Melanocyte of skin (primary cell): ENCODE measurements around the gene MTMR11. TPM values are rescaled to one million over a fixed set of nuclear protein-coding genes. Genes with fewer than 3 reads are reported as not detected.

Experiments used
- total RNA-seq, 2 donors: library from RNA; depleted of rRNA; stranded (reverse); fragments of >200 nt; gene quantifications; 2 replicates each; pipeline ENCODE4 v1.2.3, GENCODE V29; 2012

The MTMR11 gene, protein sequence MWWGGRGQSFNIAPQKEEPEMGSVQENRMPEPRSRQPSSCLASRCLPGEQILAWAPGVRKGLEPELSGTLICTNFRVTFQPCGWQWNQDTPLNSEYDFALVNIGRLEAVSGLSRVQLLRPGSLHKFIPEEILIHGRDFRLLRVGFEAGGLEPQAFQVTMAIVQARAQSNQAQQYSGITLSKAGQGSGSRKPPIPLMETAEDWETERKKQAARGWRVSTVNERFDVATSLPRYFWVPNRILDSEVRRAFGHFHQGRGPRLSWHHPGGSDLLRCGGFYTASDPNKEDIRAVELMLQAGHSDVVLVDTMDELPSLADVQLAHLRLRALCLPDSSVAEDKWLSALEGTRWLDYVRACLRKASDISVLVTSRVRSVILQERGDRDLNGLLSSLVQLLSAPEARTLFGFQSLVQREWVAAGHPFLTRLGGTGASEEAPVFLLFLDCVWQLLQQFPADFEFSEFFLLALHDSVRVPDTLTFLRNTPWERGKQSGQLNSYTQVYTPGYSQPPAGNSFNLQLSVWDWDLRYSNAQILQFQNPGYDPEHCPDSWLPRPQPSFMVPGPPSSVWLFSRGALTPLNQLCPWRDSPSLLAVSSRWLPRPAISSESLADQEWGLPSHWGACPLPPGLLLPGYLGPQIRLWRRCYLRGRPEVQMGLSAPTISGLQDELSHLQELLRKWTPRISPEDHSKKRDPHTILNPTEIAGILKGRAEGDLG
- 1 to 10 TPM; 2.8 to 3.3 TPM for total RNA-seq

DNA sequence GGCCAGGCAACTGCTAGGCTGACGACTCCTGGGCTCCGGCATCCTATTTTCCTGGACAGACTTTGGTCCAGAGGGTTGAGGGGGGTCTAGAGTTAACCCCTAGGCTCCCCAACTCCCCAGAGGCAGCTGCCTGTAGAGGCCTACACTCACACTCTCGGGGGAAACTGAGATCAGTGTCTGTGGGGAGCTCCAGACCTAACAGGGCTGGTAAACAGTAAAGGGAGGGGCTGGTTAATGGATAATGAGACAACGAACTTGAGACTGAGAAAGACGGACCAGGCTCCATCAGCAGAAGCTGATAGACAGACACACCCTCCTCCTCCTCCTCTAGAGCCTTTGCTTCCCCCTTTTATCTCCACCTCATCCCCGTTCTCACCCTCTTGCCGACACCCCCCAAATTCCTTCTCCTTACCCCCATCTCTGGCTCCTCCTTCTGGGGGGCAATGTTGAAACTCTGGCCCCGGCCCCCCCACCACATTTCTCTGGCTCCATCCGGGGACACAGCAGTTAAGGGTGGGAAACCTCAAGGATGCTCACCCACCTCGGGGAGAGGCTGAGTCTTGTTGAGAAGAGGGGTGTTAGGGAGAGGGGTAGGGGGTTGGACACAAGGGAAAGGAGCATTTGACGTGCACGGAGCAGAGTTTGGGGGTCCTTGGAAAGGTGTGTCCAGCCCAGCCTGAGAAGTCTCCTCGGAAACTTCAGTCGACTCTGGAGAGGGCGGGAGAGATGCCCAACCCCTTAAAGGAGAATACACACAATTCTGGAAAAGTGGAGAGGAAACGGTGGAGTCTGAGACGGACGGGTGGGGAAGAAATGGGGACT lies at the start of gene MTMR11:
Gene MTMR11, minus strand, starts transcription at position 710 of the 822 bp plus-strand sequence. Its CDS starts 232 bp downstream, at position 478.

DNA sequence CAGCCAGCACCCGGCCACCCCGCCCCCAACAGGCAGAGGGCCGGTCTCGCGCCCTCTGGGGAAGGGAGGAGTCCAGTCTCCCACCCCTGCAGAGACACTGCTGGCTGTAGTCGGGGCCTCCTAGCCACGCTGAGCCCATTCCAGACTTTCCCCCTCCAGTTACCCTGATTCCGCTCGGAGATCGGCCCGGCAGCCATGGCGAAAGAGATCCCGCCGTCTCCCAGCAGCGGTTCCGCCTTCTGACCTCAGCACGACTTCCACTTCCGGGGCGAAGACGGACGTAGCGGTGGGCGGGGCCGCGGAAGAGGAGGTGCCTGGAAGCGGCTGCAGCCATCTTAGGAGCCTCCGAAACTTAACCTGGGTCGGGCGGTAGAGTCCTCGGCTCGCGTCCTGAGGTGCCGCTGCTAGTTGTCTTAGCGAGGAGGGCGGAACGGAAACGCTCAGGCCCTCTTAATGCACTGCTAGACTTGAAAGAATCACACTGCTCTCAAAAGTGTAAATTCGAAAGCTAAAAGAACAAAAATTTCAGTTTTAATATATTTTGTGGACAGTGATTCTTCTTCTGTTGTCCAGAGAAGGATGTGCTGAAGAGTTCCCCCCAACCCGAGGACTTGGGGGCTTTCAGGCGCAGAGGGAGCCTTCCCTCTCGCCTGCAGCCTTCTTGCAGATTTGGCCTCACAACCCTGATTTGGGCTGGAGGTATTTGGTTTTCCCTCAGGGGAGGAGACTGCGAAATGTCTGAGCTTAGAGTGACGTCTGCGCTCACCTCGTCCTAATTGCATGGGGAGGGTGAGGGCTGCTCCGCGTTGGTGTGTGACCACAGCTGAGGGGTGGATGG lies 8.9 kb downstream of the MTMR11 start, which contains the start of gene SF3B4:
Gene SF3B4, minus strand, starts transcription at position 241 of the 838 bp plus-strand sequence. Its CDS starts 44 bp downstream, at position 197.

DNA sequence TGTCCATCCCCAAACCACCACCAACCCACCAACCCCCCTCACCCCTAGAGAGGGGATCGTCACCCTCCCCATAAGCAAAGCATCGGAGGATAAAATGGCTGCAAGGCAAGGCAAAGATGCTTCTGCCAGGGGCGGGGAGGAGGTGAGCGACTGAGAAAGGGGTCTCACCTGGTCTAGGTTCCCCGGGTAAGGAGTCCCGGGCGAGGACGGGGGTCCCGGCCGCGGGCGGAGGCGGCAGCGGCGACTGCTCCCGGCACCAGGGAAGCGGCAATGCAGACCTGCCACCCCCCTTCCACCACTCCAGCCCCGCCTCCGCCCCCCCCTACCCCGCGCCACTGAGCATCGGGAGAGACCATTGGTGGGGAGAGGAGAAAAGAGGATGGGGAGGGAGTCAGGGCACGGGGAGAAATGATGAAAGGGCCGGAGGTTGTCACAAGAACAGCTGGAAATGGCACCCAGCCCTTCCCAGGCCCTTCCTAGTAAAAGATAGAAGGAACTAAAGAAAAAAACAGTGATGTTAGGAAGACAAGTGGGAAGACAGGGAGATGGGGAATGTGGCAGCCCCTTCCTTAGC lies 19.0 kb downstream of the MTMR11 start, which contains the start of gene SV2A:
Gene SV2A, minus strand, starts transcription at position 274 of the 574 bp plus-strand sequence. CDS start 4,004 bp downstream, outside the sequence.

DNA sequence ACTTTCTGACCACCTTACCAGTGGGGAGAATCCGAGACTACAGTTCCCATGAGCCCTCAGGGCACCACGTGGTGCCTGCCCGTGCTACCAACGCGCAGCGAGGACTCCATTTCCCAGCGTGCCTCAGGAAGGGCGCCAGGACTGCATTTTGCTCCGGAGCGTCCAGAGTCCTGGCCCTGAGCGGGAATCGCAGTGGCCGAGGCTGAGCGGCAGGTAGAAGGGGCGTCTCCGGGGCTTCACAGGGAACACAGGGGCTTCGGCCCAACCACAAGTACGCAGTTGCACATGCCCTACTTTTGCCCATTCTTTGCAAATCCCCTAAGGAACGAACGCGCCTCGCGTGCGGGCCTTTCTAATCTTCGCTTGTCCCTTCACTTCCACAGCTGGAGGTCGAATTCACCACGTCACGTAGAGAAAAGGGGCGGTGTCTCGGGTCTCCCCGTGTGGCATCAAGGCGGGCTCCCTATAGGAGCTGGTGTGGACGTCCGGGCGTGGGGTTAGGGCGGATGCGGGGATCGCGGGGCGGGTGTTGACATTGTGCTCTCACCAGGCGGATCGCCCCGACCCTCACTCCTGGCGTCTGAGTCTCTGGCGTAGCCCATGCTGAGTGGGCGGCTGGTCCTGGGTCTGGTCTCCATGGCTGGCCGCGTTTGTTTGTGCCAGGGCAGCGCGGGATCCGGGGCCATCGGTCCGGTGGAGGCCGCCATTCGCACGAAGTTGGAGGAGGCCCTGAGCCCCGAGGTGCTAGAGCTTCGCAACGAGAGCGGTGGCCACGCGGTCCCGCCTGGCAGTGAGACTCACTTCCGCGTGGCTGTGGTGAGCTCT lies 37.0 kb downstream of the MTMR11 start, which contains the start of gene BOLA1:
Gene BOLA1, plus strand, starts transcription at position 109 of the 825 bp plus-strand sequence. Its CDS starts 492 bp downstream, at position 601.

Other genes with a start within 250 kb of the MTMR11 start
- not detected for gene FCGR1A, start 154.2 kb downstream of the MTMR11 start, total RNA-seq
- gene BOLA1, start 37.3 kb downstream of the MTMR11 start, total RNA-seq = 10 to 100 TPM in 1 of 2 donors, 1 to 10 TPM in 1; 5.9 to 10.7 TPM
- gene SV2A, start 19.0 kb downstream of the MTMR11 start, total RNA-seq = 1 to 10 TPM; 3.1 to 4.0 TPM
- 10 to 100 TPM; 12.4 to 28.3 TPM for gene SF3B4, start 9.1 kb downstream of the MTMR11 start, total RNA-seq
- 10 to 100 TPM; 33.7 to 39.3 TPM for gene OTUD7B, start 73.8 kb upstream of the MTMR11 start, total RNA-seq
- gene VPS45, start 130.9 kb upstream of the MTMR11 start, total RNA-seq = 10 to 100 TPM; 41.0 to 43.0 TPM
- gene PLEKHO1, start 213.0 kb upstream of the MTMR11 start, total RNA-seq = 10 to 100 TPM; 17.6 to 34.6 TPM